SU-DHL-6 (cell line): ENCODE results near the gene UBE3B.

Source experiments
- H2AFZ ChIP-seq: fragments of 200-600 bp; sonication (generic); 2 replicates; pipeline ENCODE4 v1.6.1; 2014; ENCODE audit warnings: low read depth, mild to moderate bottlenecking, moderate library complexity, mixed read lengths, antibody characterized with exemption, low read length; ENCODE audit not compliant: severe bottlenecking
- H3F3A ChIP-seq: fragments of 200-600 bp; shearing (Covaris generic); 2 replicates; pipeline ENCODE4 v1.6.0; 2016; ENCODE audit warnings: antibody characterized with exemption, mild to moderate bottlenecking; ENCODE audit not compliant: insufficient read depth
- H3K27ac ChIP-seq: fragments of 200-600 bp; sonication (generic); 2 replicates; pipeline ENCODE4 v1.5.1; 2016; ENCODE audit warnings: low read depth, mild to moderate bottlenecking, low read length, moderate library complexity, mixed read lengths
- H3K27me3 ChIP-seq: fragments of 200-600 bp; sonication (generic), shearing (Covaris generic); 2 replicates; pipeline ENCODE4 v1.6.0; 2014; ENCODE audit warnings: mild to moderate bottlenecking, low read length
- H3K36me3 ChIP-seq: fragments of 200-600 bp; sonication (generic); 2 replicates; pipeline ENCODE4 v1.6.1; 2014; ENCODE audit warnings: mild to moderate bottlenecking, low read length, mixed read lengths
- H3K4me2 ChIP-seq: fragments of 300-600, 200-600 bp; shearing (Covaris generic), sonication (generic); 2 replicates; pipeline ENCODE4 v1.6.0; 2014; ENCODE audit warnings: low read length, low read depth, mild to moderate bottlenecking; ENCODE audit not compliant: poor library complexity, severe bottlenecking
- H3K4me3 ChIP-seq: fragments of 200-600 bp; sonication (generic); 2 replicates; pipeline ENCODE4 v1.5.1; 2014; ENCODE audit warnings: antibody characterized with exemption, low read length, mild to moderate bottlenecking, mixed read lengths; ENCODE audit not compliant: insufficient read depth, poor library complexity, severe bottlenecking
- H3K79me2 ChIP-seq: fragments of 200-600 bp; sonication (generic); 2 replicates; pipeline ENCODE4 v1.6.1; 2014; ENCODE audit warnings: mild to moderate bottlenecking, low read length, moderate library complexity; ENCODE audit not compliant: insufficient read depth
- H3K9ac ChIP-seq: fragments of 200-600 bp; sonication (generic); 2 replicates; pipeline ENCODE4 v1.7.0; 2014; ENCODE audit warnings: mild to moderate bottlenecking, low read length
- H3K9me2 ChIP-seq: fragments of 200-600 bp; sonication (generic); replicated peaks from 2 replicates; pipeline ENCODE4 v1.6.1; 2014; ENCODE audit warnings: low read length; ENCODE audit not compliant: insufficient read depth
- H3K9me3 ChIP-seq: fragments of 200-600 bp; sonication (generic); 2 replicates; pipeline ENCODE4 v1.6.1; 2014; ENCODE audit warnings: low read length, mixed read lengths; ENCODE audit not compliant: insufficient read depth
- H4K20me1 ChIP-seq: fragments of 200-600 bp; sonication (generic); 2 replicates; pipeline ENCODE4 v1.6.1; 2014; ENCODE audit warnings: low read depth, mild to moderate bottlenecking, antibody characterized with exemption, low read length, moderate library complexity, mixed read lengths
- EZH2phosphoT487 ChIP-seq: fragments of 200-600 bp; sonication (generic), shearing (Covaris generic); conservative IDR thresholded peaks from 2 replicates; pipeline ENCODE4 v1.6.1; 2018; ENCODE audit warnings: mild to moderate bottlenecking, antibody characterized with exemption, low read length, moderate library complexity, mixed read lengths
- TF ChIP-seq, protein P1 (sequence below): fragments of 200-600 bp; sonication (generic); IDR thresholded peaks from one replicate; pipeline ENCODE4 v1.5.1; 2017; ENCODE audit warnings: antibody characterized with exemption, mild to moderate bottlenecking, low read length, moderate library complexity; ENCODE audit not compliant: insufficient read depth, poor library complexity, severe bottlenecking

Gene UBE3B

DNA sequence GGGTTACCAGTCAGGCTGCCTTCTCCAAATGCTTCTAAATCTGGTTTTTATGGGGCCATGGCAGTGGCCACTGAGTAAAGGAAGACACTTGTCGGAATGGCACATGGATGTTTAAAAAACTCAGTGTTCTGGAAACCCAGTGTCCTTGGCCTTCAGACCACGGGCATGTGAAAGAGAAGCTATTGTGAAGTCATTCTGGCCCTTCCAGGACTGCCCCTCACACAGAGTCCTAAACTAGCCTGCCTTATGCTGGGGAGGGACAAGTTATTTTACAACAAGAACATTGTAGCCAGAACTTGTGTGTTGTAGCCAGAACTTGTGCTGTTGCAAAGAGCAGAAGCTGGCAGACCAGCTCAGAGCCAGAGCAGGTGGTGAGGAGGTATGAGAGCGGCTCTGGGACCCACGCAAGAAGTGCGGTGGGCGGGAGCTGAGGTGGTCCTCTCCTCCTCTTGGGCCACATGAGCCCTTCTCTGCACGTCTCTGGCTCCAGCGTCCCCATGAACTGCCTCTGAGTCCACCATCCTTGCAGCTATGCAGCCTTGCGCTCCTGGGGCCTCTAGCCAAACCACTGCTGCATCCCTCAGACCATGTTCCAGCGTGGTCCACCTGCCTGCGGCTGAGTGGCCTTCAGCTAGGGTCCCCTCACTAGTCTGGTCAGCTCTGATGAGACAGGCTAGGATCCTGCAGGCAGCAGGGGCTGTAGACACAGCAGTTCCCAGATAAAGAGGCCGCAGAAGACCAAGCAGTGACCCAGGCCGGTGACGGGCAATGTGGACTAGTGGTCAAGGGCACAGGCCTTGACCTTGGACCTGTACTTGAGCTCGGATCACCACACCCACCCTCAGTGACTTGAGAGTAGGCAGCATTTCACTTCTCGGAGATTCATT, 63.3 kb downstream of the UBE3B start:
- Histone ChIP-seq H3K9ac (no peak overlapping the region), H3K4me3 (no peak overlapping the region), H4K20me1 (no peaks in the 10 kb centered on the region), H3K27ac (no peak overlapping the region), H3K36me3 (no peaks in the 10 kb centered on the region), H3K9me2 (no peaks in the 10 kb centered on the region), H3K27me3 (no peaks in the 10 kb centered on the region), H3F3A (no peaks in the 10 kb centered on the region), H3K4me2 (no peak overlapping the region), H3K79me2 (no peaks in the 10 kb centered on the region), H2AFZ (no peak overlapping the region), H3K9me3 (no peaks in the 10 kb centered on the region)
- no peak for TF ChIP-seq EZH2phosphoT487
- TF ChIP-seq, protein P1, sequence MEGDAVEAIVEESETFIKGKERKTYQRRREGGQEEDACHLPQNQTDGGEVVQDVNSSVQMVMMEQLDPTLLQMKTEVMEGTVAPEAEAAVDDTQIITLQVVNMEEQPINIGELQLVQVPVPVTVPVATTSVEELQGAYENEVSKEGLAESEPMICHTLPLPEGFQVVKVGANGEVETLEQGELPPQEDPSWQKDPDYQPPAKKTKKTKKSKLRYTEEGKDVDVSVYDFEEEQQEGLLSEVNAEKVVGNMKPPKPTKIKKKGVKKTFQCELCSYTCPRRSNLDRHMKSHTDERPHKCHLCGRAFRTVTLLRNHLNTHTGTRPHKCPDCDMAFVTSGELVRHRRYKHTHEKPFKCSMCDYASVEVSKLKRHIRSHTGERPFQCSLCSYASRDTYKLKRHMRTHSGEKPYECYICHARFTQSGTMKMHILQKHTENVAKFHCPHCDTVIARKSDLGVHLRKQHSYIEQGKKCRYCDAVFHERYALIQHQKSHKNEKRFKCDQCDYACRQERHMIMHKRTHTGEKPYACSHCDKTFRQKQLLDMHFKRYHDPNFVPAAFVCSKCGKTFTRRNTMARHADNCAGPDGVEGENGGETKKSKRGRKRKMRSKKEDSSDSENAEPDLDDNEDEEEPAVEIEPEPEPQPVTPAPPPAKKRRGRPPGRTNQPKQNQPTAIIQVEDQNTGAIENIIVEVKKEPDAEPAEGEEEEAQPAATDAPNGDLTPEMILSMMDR, result no peak

DNA sequence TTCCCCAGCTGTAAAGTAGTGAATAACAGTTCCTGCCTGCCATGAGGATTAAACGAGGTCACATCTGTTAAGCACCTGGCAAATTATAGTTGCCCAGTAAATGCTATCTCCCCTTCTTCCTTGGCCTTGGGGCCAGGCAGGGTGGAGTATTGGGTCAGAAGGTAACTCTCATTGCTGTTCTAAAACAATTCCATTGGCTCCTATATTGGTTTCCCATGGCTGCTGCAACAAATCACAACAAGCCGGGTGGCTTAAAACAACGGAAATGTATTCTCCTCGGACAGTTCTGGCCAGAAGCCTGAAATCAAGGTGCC, 63.9 kb downstream of the UBE3B start:
- no peak overlapping the region for H3K27ac ChIP-seq
- H4K20me1 ChIP-seq, result no peaks in the 10 kb centered on the region
- no peak for TF ChIP-seq EZH2phosphoT487
- TF ChIP-seq, protein P1, result no peak
- no peaks in the 10 kb centered on the region for H3K9me3 ChIP-seq
- no peaks in the 10 kb centered on the region for H3K27me3 ChIP-seq
- no peak overlapping the region for H3K4me3 ChIP-seq
- no peaks in the 10 kb centered on the region for H3K9me2 ChIP-seq
- H3K9ac ChIP-seq, result no peak overlapping the region
- H3K4me2 ChIP-seq, result no peak overlapping the region
- no peak overlapping the region for H2AFZ ChIP-seq
- no peaks in the 10 kb centered on the region for H3K36me3 ChIP-seq
- H3F3A ChIP-seq, result no peaks in the 10 kb centered on the region
- no peaks in the 10 kb centered on the region for H3K79me2 ChIP-seq

DNA sequence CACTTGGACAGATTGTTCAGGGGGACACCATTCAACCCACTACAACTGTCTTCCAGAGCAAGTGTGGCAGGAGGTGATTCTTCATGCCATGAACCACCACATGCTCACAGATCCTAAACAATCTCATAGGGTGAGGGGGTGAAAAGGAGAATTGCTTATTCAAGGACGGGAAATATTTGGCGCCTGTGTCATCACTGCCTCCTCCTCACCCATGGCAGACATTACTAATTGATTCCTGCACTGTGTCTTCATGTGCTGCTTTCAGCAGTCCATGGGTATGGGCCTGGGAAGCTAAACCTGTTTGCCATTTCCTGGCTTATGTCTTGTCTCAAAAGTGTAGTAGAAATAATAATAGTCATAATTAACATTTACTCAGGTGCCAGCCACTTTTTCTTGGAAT, 64.6 kb downstream of the UBE3B start:
- TF ChIP-seq, protein P1, result no peak
- TF ChIP-seq EZH2phosphoT487, result no peak
- Histone ChIP-seq H3K4me3 (no peak overlapping the region), H3K27me3 (no peaks in the 10 kb centered on the region), H2AFZ (no peak overlapping the region), H3K4me2 (no peak overlapping the region), H3K36me3 (no peaks in the 10 kb centered on the region), H3K9me3 (no peaks in the 10 kb centered on the region), H3K27ac (no peak overlapping the region), H4K20me1 (no peaks in the 10 kb centered on the region), H3F3A (no peaks in the 10 kb centered on the region), H3K9ac (no peak overlapping the region), H3K79me2 (no peaks in the 10 kb centered on the region), H3K9me2 (no peaks in the 10 kb centered on the region)
